ACC112 (cell line): ENCODE data around the gene F7.

Experiments used
- H2AFZ ChIP-seq: fragments of 200-600 bp; sonication (generic); one replicate; pipeline ENCODE4 v1.6.0; 2017; ENCODE audit warnings: antibody characterized with exemption, low read length; ENCODE audit not compliant: unreplicated experiment
- H3K27ac ChIP-seq: fragments of 200-600 bp; sonication (generic); 2 replicates; pipeline ENCODE4 v1.5.1; 2014; ENCODE audit warnings: low read depth, mild to moderate bottlenecking, antibody characterized with exemption, low read length, moderate library complexity
- H3K27me3 ChIP-seq: fragments of 200-600 bp; sonication (generic); 2 replicates; pipeline ENCODE4 v1.6.1; 2014; ENCODE audit warnings: mild to moderate bottlenecking, antibody characterized with exemption, low read length, moderate library complexity, mixed read lengths; ENCODE audit not compliant: insufficient read depth
- H3K36me3 ChIP-seq: fragments of 200-600 bp; sonication (generic); 2 replicates; pipeline ENCODE4 v1.6.1; 2016; ENCODE audit warnings: mild to moderate bottlenecking, antibody characterized with exemption, low read length, moderate library complexity, mixed read lengths; ENCODE audit not compliant: insufficient read depth
- H3K4me1 ChIP-seq: fragments of 200-600 bp; sonication (generic); one replicate; pipeline ENCODE4 v1.6.1; 2016; ENCODE audit warnings: low read length, mixed read lengths; ENCODE audit not compliant: insufficient read depth, unreplicated experiment, control insufficient read depth
- H3K4me3 ChIP-seq: fragments of 200-600 bp; sonication (generic); 2 replicates; pipeline ENCODE4 v1.5.1; 2014; ENCODE audit warnings: mild to moderate bottlenecking, low read depth, low read length
- H3K79me2 ChIP-seq: fragments of 200-600 bp; sonication (generic); one replicate; pipeline ENCODE4 v1.6.0; 2016; ENCODE audit warnings: low read length; ENCODE audit not compliant: control insufficient read depth, unreplicated experiment, insufficient read depth

Gene F7

GRCh38 chr13:113129480-113129879 is 23.9 kb downstream of the F7 start:
- Histone ChIP-seq H3K4me3 (no peak overlapping the region), H3K27me3 (peaks cover 35% of the 10 kb centered on the region), H3K4me1 (no peaks in the 10 kb centered on the region), H2AFZ (no peak overlapping the region), H3K79me2 (no peaks in the 10 kb centered on the region), H3K27ac (no peak overlapping the region), H3K36me3 (no peaks in the 10 kb centered on the region)

DNA sequence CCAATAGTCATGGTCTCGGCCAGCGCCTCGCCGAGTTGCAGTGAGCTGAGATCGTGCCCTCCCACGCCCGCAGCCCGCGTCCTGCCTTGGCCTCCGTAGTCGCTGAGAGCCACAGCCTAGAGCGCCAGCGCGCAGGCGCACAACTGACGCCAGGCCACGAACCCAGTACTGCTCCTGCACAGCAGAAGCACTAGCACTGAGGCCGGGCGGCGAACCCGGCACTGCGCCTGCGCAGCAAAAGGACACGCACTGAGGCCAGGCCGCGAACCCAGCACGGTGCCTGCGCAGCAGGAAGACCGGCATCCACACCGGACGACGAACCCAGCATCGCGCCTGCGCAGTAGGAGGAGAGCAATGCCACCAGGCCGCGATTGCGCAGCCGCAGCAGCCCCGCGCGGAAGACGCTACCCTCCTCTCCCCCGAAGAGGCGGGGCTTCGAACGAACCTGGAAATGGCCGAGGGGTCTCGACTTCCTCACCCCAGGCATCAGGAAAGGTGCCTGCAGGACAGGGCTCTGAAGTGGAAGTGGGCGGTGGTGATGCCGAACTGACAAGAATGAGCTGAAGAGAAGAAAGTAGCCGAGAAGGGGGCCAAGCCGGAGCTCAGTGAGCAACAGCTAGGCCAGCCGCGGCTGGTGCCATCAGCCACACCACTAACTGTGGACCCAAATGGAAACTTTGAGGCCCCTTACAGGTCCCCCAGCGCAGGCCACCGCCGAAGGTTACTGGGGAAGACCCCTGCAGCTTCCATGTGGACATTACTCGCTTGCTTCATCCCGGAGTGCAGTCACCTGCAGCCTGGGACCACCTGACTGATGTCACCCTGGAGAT is 24.5 kb downstream of the F7 start:
- Histone ChIP-seq H3K36me3 (no peaks in the 10 kb centered on the region), H3K4me3 (no peak overlapping the region), H3K4me1 (no peaks in the 10 kb centered on the region), H3K27ac (no peak overlapping the region), H2AFZ (no peak overlapping the region), H3K27me3 (peaks cover 35% of the 10 kb centered on the region), H3K79me2 (no peaks in the 10 kb centered on the region)

- H3K4me3 ChIP-seq = no peak overlapping the region
- H3K27me3 ChIP-seq = peaks cover 27% of the 10 kb centered on the region
- H3K36me3 ChIP-seq = no peaks in the 10 kb centered on the region
- no peak overlapping the region for H2AFZ ChIP-seq
- H3K27ac ChIP-seq = no peak overlapping the region
- no peaks in the 10 kb centered on the region for H3K79me2 ChIP-seq
- H3K4me1 ChIP-seq = no peaks in the 10 kb centered on the region
Measured at GRCh38 chr13:113135281-113135760, 29.7 kb downstream of the F7 start.

DNA sequence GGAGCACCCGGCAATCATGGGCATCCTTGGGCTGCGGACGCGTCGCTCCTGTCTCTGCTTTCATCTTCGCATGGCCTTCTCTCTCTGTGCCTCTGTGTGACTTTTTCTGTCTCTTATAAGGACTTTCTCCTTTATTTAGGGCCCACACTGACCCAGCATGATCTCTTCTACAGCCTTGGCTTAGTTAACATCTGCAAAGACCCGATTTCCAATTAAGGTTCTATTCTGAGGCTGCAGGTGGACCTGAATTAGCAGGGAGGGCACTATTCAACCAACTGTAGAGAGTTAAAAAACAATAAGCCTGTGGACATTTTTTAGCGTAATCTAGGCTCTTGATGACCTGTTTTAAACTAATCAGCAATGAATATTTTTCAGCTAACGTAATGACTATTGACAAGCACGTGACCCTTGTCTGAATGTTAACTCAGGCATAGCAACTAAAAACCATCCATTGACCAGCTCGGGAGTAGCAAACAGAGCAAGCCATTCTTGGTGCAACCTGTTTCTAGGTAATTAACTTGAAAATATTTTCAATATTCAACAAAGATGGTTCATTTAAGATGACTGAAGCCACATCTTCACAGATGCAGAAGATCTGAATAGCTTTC is 32.2 kb downstream of the F7 start:
- H3K36me3 ChIP-seq = no peaks in the 10 kb centered on the region
- no peaks in the 10 kb centered on the region for H3K4me1 ChIP-seq
- no peaks in the 10 kb centered on the region for H3K79me2 ChIP-seq
- peaks cover 10% of the 10 kb centered on the region; the same call in 1 of the 2 replicates for H3K27me3 ChIP-seq
- H3K4me3 ChIP-seq = no peak overlapping the region
- no peak overlapping the region for H2AFZ ChIP-seq
- no peak overlapping the region for H3K27ac ChIP-seq

DNA sequence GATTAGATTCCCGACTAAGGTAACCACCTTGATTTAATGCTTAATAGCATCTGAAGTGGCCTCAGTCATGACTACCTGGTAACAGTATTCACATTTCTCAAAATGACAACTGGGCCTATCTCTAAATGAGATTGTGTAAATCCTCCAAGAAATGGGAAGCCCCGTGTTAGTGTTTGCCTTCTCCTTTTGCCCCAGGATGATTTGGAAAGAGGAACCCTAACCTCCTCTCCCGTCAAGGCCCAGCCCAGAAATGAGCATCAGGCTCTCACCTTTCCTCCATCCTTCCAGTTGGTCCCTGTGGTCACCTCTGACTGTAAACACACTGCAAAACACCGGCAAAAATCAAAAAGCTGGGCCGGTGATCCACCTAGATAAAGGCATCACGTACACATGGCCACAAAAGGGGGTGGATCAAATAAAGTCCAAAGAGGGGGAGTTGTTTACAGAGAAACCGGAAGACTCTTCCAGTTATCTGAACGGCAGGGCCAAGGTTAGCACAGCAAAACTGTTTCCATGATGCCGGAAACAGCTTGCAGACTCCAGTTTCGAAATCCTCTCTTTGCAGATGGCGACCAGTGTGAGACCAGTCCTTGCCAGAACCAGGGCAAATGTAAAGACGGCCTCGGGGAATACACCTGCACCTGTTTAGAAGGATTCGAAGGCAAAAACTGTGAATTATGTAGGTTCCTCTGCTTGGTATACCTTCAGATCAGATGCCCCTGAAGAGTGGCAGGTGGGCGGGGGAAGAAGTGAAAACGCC is 33.4 kb downstream of the F7 start:
- no peak overlapping the region for H3K27ac ChIP-seq
- H3K4me3 ChIP-seq = no peak overlapping the region
- H2AFZ ChIP-seq = no peak overlapping the region
- H3K79me2 ChIP-seq = no peaks in the 10 kb centered on the region
- H3K36me3 ChIP-seq = no peaks in the 10 kb centered on the region
- peaks cover under 1% of the 10 kb centered on the region; the same call in 1 of the 2 replicates for H3K27me3 ChIP-seq
- no peaks in the 10 kb centered on the region for H3K4me1 ChIP-seq

DNA sequence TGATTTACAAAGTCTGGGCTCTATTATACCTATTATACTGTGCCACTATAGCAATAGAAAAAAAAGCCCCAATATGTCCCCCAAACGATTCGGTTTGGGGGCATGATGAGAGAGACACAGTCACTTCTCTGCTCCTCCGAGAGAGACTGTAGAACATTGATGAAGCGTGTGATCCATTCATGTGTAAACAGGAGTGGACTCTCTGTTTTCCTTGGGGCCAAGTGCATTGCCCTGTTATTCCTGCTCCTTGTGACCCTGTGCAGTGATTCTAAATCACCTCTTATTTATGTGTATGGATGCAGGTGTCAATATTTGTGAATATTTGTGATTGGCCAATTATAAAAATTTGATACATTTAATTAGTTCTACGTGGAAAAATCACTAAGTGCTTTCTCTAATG is 34.0 kb downstream of the F7 start:
- no peaks in the 10 kb centered on the region for H3K79me2 ChIP-seq
- no peaks in the 10 kb centered on the region for H3K27me3 ChIP-seq
- no peaks in the 10 kb centered on the region for H3K36me3 ChIP-seq
- H3K4me1 ChIP-seq = no peaks in the 10 kb centered on the region
- no peak overlapping the region for H3K4me3 ChIP-seq
- H2AFZ ChIP-seq = no peak overlapping the region
- H3K27ac ChIP-seq = no peak overlapping the region

DNA sequence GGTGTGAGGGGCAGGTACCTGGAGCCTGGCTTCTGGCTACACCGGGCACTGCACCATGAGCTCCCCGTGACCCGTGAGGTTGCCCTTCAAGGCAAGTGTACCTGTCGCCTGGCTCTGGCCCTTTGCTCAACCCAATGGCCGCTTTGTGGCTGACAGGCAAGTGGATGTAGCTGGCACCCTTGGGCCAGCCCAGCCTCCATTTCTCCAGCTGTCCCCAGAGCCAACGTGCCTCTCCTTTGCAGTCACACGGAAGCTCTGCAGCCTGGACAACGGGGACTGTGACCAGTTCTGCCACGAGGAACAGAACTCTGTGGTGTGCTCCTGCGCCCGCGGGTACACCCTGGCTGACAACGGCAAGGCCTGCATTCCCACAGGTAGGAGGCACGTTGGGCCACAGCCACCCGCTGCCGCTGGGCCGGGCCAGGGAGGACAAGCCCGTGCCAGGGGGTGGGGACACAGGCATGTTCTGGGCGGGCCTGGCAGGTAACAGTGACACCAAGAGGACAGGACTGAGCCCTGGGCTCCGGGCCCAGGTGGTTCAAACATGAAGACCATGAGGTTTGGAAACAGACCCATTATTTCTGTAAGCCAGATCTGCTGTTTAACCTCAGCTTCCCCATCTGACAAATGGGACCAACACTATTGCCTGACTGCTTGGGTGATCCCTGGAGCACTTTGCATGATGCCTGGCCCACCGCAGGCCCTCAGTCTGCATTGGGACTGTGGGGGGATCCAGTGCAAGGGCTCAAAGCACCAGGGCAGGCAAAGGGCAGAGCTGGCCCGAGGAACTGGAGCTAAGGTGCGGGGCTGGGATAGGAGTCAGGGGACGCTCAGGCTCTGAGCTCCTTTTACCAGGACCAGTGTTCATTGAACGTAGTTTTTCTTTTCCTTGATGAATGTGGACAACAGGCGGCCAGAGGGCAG is 35.3 kb downstream of the F7 start:
- Histone ChIP-seq H3K4me1 (no peaks in the 10 kb centered on the region), H3K79me2 (no peaks in the 10 kb centered on the region), H3K36me3 (no peaks in the 10 kb centered on the region), H2AFZ (no peak overlapping the region), H3K27ac (no peak overlapping the region), H3K4me3 (no peak overlapping the region), H3K27me3 (no peaks in the 10 kb centered on the region)

DNA sequence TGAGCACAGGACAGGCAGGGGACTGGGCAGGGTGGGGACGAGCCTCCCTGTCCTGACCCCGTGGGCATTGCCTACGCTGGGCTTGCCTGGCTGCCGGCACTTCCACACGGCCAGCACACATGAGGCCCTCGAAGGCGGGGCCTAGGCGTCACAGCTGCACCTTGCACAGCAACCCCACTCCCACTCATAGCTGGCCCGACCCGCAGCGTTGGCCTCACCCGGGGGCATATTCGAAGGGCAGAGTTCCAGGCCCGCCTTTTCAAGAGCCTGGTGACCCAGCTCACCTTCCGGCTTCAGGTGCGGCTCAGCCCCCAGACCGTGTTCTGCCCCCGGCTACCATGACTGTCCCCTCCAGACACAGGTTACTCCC is 36.0 kb downstream of the F7 start:
- Histone ChIP-seq H3K27ac (no peak overlapping the region), H3K79me2 (no peaks in the 10 kb centered on the region), H2AFZ (no peak overlapping the region), H3K4me3 (no peak overlapping the region), H3K36me3 (no peaks in the 10 kb centered on the region), H3K27me3 (no peaks in the 10 kb centered on the region), H3K4me1 (no peaks in the 10 kb centered on the region)

- Histone ChIP-seq H3K4me1 (no peaks in the 10 kb centered on the region), H3K4me3 (no peak overlapping the region), H3K79me2 (no peaks in the 10 kb centered on the region), H3K27me3 (no peaks in the 10 kb centered on the region), H2AFZ (no peak overlapping the region), H3K27ac (no peak overlapping the region), H3K36me3 (no peaks in the 10 kb centered on the region)
Measured at GRCh38 chr13:113142876-113143275, 37.3 kb downstream of the F7 start.
